Retina (tissue), 1 donor: ENCODE results near the gene NTRK1.

Experiments used
- DNase-seq: peaks from one replicate; pipeline ENCODE4 v3.0.0-alpha.2; 2016

NTRK1 gene

DNA sequence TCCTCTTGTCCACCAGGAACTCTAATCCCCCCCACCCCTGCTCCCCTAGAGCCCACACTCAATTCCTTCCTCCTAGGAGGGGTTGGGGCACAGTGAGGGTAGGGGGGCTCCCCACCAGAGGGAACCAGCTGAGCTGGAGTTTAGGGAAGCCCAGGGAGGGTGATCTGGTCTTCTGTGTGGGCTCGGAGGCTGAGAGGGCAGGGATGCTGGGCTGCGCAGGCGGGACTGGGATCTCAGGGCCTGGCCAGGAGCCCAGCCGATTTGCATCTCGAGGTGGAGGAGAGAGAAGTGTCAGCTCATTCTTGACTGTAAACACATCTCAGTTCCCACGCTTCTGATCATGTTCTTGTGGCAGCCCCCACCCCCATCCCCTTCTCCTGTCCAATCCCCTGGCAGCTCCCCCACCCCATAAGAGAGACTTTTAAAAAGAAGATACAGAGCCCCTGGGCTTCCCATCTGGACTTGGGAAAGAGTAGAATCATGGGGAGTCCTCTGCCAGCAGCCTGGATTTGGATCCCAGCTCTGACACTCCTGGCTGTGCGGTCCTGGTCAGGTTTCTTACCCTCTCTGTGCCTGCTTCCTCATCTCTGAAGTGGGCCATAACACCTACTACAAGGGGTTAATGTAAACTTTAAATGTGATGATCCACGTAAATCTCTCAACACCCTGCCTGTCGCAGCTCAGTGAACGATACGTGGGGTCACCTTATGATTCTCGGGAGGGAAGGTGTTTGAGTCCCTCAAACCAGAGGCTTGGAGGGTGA, 39.5 kb downstream of the NTRK1 start:
- DNase-seq: no peak

DNA sequence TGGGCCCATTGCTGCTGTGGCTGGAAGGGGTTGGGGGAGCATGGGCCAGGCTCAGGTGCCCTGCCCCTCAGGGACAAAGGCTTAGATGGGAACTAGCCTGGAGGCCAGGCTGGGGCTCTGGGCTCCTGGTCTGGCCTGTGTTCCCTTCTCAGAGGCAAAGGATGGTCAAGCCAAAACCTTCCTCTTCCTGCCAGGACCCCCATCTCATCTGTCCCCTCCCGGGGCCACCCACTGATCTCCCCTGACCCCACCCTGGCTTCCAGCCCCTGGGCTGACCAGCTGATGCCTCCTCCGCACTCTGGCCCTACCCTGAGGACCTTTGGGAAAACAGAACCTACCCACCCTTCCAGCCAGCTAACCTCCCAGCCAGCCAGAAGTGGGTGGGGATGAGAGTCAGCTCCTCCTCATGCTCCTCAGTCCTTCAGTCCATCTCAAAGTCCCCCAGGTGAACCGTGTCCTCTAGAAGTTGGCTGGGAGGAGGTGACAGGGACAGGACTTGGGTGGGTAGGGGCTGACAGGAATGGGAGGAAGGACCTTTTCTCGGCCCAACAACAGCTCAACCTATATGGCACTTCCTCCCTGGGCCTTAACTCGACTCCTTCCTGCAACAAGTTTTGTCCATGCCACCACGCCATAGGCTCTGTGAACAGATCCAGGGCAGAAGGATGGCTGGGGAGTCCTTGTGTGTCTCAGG, 40.4 kb downstream of the NTRK1 start:
- DNase-seq: no peak

DNA sequence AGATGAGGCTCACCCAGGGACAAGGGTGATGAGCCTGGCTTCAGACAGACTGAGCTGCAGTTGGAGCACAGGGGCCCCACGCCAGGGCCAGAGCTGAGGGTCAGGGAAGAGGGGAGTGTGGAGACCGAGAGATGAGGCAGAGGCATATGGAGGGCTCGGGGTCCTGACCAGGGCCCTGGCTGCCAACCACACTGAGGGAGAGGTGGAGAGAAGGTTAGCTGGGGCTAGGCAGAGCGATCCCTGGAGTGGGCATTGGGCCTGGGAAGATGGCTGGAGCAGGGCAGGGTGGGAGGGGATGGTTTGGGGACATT, 40.9 kb downstream of the NTRK1 start:
- no peak for DNase-seq

DNA sequence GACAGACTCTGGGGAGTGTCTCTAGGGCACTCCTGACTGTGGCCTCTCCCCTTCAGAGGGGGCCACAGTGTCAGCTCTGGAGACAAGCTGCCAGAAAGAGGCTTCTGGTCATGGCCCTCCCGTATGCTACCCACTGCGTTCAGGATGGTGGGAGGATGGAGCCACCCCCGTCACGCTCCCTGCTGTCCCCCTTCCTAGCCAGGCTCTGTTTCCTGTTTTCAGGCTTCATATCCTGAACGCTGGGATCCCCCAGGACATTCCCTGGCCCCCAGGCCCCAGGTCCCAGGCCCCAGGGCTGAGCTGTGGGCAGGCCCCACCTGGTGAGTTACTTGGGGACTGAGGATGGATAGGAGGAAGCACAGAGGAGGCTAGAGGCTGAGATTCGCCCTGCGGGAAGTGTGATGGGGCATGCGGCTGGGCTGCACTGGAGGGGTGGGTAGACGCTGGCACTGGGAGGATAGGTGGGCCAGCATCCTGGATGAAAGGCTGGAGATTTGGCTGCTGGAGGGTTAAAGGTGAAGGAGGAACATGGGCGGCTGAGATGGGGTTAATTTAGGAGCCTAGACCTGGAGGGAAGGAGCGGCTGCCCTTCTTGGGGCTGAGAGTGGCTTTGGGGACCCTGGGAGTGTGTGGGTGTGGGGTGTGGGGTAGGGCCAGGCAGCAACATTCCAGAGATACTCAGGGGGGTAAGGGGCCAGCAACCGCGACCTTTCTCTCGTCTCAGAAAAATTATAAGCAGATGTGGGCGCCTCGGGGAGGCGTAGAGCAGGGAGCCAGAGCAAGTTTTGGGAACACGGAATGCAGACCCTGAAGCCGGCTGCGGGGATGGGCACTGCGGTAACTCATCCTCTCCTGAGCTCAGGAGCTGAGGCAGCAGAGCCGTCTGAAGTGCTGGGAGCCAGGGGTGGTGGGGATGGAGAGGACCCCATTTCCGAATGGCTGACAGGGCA, 41.6 kb downstream of the NTRK1 start:
- DNase-seq: no peak

DNA sequence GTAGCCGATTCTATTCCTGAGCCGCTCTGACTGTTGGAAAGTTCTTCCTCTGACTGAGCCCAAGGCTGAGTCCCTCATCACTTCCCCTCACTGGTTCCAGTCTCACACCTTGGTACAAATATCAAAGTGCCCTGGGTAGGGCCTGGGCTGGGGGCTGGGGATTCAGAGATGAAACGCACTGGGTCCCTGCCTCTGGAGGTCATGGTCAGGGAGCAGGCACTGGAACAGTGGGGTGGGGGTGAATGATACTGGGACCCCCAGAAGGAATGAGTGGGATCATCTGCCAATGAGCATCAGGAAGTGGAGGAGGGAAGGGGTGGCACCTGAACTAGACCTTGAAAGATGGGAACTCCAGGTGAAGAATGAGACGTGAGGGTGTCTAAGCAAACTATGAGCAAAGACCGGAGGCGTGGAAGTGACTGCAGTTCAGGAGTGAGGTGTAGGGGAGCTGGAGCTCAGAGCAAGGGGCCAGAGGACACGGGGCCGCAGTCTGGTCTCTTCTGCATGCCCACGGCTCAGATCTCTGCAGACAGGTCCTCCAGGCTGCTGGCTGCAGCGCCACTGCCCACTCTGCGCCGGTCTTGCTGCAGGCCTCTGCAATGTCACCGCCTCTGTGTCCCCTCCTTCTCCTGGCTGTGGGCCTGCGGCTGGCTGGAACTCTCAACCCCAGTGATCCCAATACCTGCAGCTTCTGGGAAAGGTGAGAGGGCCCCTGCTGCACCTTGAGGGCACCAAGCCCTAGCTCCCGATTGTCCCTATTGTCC, 42.8 kb downstream of the NTRK1 start:
- no peak for DNase-seq

DNA sequence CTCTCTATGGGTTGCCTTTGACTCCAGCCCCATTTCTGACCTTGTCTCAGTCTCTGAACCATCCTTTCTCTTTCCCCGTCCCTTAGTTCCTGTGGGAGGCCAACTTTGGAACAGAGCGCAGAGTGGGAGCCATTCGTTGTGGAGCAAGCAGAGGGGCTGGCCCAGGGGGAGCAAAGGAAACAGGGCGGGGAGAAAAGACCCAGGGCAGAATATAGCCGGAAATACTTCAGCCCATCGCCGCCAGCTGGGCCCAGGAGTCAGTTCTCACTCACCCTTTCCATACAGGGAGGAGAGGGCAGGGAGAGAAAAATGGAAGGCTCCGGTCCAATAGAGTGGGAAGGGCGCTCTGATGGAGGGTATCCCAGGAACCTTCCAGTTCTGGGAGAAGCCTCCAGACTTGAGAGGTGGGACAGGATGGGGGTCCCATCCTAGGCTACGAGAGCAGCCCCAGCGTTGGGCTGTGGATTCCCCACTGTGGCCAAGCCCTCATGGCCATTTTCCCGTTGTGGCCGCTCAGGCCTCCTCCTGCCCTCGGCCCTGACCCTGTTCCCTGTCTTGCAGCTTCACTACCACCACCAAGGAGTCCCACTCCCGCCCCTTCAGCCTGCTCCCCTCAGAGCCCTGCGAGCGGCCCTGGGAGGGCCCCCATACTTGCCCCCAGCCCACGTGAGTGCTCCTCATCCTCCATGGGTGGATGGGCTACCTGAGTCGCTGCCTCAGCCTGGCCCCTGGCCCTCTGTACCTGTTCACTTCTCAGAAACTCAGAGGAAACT, 43.7 kb downstream of the NTRK1 start:
- DNase-seq: no peak

DNA sequence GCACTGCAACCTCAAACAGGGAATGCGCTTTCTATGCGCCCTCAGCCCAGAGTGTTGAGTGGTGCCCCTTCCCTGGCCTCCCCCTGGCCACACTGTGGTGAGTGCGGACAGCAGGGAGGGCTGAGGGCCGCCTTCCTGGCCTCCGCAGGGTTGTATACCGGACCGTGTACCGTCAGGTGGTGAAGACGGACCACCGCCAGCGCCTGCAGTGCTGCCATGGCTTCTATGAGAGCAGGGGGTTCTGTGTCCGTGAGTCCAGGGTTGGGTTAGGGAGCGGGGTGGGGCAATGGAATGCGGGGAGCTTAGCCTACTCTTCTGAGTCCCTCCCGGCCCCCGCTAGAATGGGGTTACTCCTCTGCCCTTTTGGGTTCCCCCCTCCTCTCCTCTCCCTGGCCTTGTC, 44.5 kb downstream of the NTRK1 start:
- DNase-seq: no peak

DNA sequence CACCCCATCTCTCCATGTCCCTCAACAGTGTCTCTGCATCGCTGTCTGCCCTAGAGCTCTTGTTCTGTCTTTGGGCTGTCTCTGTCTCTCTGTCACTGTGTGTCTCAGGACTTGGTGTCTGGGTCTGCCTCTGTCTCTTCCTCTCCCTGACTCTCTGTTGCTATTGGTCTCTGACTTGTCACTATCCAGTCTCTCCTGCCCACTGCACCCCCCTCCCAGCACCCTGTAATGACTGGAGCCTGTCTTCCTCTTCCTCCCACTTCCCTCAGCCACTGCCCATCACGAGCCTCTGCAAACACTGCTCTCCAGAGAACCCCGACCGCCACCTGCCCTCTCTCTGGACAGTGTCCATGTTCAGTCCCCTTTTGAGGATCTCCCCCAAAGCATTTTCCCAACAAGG, 45.0 kb downstream of the NTRK1 start:
- no peak for DNase-seq

DNA sequence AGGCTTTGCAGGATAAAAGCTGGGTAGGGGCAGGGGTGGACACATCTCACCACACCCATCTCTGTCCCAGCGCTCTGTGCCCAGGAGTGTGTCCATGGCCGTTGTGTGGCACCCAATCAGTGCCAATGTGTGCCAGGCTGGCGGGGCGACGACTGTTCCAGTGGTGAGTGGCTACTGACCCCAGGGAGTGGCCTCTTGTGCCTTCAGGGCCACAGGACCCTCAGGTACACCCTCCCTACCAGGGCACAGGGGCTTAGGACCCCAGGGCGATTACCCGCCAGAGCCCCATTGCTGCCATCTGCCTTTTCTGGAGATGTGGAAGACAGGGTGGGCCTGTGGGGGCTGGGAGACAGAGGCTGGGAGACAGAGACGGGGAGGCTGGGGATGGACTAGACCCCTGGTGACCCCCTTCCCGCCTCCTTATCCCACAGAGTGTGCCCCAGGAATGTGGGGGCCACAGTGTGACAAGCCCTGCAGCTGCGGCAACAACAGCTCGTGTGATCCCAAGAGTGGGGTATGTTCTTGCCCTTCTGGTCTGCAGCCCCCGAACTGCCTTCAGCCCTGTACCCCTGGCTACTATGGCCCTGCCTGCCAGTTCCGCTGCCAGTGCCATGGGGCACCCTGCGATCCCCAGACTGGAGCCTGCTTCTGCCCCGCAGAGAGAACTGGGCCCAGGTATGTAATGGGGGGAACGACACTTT, 45.7 kb downstream of the NTRK1 start:
- DNase-seq: no peak

DNA sequence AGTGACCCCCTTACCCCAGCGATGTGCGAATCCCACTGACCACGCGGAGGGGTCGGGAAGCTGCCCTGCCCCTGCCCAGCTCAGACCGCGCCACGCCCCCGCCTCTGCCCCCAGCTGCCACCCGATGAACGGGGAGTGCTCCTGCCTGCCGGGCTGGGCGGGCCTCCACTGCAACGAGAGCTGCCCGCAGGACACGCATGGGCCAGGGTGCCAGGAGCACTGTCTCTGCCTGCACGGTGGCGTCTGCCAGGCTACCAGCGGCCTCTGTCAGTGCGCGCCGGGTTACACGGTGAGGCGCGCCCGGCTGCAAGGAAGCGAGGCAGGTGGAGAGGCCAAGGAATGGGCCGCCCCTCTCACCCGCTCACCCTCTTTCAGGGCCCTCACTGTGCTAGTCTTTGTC, 47.9 kb downstream of the NTRK1 start:
- no peak for DNase-seq

DNA sequence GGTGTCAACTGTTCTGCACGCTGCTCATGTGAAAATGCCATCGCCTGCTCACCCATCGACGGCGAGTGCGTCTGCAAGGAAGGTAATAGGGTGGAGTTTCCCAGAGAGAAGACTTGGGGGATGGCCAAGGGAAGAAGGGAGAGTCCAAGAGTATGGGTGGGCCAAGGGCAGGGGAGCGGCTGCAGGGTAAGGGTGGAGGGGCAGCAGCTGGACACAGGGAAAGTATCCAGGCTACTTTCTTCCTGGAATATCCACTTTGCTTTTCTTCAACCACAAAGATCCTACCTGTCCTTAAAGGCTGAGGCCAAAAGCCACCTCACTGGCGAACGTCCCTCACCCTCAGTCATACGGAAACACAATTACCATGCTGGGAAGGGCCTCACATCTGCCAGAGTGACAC, 48.3 kb downstream of the NTRK1 start:
- no peak for DNase-seq

DNA sequence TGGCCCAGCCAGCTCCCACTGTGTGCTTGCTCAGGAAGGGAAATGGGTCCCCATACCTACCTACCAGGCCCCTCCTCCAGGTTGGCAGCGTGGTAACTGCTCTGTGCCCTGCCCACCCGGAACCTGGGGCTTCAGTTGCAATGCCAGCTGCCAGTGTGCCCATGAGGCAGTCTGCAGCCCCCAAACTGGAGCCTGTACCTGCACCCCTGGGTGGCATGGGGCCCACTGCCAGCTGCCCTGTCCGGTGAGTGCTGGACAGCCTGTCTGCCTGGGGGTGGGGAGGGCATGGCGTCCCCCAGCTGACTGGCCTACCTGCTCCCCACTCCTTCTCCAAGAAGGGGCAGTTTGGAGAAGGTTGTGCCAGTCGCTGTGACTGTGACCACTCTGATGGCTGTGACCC, 49.0 kb downstream of the NTRK1 start:
- no peak for DNase-seq

DNA sequence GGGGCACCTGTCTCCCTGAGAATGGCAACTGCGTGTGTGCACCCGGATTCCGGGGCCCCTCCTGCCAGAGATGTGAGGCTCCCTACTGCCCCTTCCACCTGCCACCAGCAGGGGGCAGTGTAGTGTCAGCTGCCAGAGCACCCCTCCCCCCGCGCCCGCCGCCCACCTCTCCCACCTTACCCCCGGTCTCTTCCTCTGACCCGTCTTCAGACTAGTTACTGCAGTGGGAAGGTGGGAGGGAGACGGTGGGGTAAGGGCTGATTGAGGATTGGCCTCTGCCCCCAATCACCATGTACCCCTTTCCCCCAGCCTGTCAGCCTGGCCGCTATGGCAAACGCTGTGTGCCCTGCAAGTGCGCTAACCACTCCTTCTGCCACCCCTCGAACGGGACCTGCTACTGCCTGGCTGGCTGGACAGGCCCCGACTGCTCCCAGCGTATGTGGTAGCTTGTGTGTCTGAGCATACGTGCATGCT, 49.7 kb downstream of the NTRK1 start:
- no peak for DNase-seq

DNA sequence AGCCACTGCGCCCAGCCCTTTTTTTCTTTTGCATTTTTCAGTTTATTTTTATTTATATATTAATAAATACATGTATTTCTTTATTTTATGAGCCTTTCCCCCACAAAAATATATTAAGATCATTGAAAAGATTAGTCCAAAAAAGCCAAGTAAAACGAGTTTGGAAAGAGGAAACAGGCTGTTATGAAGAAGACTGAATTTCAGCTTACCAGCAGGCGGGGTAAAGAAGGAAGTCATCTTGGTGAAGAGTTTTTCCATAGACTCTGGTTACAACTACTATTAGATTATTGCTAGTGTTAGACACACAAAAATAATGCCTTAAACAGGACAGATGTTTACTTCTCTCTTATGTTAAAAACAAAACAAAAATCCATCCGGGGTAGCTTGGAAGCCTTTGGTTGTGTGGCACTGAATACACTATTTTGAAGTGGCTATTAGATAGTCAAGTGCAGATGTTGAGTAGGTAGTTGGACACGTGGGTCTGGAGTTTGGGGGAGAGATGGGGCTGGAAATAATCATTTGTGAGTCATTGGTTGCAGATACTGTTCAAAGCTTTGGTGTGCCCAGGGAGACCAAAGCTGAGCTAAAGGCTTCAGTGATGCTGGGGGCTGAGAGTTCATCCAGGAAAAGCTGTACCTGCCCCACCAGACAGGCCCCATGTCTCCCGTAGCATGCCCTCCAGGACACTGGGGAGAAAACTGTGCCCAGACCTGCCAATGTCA, 51.1 kb downstream of the NTRK1 start:
- no peak for DNase-seq

DNA sequence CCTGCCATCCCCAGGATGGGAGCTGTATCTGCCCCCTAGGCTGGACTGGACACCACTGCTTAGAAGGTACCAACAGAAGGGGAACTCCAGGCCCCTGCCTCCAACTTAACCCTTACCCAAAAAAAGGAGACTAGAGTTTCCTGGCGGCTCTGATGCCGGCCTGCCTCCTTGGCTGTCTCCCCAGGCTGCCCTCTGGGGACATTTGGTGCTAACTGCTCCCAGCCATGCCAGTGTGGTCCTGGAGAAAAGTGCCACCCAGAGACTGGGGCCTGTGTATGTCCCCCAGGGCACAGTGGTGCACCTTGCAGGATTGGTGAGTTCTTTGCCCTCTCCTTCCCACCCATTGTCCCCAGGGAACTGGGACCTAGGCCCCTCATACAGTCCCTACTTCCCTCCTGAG, 51.6 kb downstream of the NTRK1 start:
- peak; percentile 1 for DNase-seq

DNA sequence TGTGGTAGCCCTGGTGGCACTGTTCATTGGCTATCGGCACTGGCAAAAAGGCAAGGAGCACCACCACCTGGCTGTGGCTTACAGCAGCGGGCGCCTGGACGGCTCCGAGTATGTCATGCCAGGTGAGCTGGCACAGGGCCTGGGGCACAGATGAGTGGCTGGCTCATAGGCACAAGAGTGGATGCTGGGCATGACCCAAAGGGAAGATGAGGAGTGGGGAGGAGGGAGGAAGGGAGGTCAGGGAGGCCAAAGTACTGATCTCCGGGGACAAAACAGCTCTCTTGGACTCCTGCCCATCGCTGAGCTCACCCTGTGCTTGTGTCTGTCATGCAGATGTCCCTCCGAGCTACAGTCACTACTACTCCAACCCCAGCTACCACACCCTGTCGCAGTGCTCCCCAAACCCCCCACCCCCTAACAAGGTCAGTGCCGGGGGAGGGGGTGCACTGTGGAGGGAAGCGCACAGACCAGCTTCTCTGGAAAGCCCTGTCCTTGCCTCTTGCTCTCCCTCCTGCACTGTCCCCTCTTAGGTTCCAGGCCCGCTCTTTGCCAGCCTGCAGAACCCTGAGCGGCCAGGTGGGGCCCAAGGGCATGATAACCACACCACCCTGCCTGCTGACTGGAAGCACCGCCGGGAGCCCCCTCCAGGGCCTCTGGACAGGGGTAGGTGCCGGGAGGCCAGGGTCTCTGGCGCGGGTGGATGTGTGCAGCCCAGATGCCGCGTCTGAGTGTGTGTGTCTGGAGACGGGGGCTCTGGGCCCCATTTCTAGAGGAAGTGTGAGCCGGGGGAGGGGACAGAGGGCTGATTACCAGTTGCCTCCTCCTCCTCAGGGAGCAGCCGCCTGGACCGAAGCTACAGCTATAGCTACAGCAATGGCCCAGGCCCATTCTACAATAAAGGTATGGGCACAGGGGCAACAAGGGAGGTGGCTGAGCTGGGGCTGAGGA, 52.5 kb downstream of the NTRK1 start:
- DNase-seq: no peak

DNA sequence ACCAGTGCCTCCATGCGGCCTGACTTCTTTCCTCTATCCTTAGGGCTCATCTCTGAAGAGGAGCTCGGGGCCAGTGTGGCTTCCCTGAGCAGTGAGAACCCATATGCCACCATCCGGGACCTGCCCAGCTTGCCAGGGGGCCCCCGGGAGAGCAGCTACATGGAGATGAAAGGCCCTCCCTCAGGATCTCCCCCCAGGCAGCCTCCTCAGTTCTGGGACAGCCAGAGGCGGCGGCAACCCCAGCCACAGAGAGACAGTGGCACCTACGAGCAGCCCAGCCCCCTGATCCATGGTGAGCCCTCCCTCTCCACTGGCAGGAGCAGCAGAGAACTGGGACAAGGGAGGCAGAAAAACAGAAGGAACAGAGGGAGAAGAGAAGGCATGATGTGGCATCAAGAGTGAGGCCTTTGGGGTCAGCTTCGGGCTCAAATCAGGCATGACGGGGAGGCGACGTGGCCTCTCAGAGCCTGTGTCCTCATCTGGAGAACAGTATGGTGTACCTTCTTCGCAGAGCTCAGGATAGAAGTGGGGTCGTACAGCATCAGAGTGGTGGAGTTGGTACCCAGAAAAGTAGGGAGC, 53.2 kb downstream of the NTRK1 start:
- no peak for DNase-seq

DNA sequence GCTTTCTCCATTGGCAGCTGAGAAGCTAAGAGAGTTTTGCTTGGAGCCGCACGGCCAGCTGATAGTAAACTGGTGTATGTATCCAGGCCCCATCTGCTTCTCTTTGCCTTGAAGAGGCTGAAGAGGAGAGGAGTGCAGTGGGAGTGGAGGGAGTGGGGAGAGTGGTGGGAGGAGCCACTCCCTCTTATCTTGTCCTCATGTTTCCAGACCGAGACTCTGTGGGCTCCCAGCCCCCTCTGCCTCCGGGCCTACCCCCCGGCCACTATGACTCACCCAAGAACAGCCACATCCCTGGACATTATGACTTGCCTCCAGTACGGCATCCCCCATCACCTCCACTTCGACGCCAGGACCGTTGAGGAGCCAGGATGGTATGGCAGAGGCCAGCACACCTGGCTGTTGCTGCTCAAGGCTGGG, 53.8 kb downstream of the NTRK1 start:
- DNase-seq: no peak
